Measurements from ENCODE around the gene SLC15A5. TPM values are rescaled to one million over a fixed set of nuclear protein-coding genes. Genes with fewer than 3 reads are reported as not detected.

Gene SLC15A5
- total RNA-seq (2021) (not detected in 2 replicates), Bru-seq, nascent RNA (percentile 4 among the genes with signal in this experiment), BruChase-seq, experiment 1, labeled RNA remaining after a 2-hour chase (percentile 8 among the genes with signal in this experiment), BruChase-seq, experiment 2, labeled RNA remaining after a 6-hour chase (not detected)
- long read RNA-seq, result 0 reads

- no peak within 1 kb of the TSS for H3K27ac ChIP-seq
- intact Hi-C loops (cut with micrococcal nuclease; ENCODE audit: unreplicated experiment), result loop anchor here (5.0 kb wide), 1 partner anchor 75 kb away; no protein-coding TSS in a partner anchor
- H3F3A ChIP-seq (ENCODE audit: insufficient read depth, low read depth), result no peaks in the 10 kb centered on the region
- no peak within 1 kb of the TSS for H3K4me3 ChIP-seq
- no peak within 1 kb of the TSS for H3K4me2 ChIP-seq
- no TSS peak for BruUV-seq (replicated peaks)
- H3K4me1 ChIP-seq (replicated peaks; ENCODE audit: insufficient read depth), result no peaks in the 10 kb centered on the region
- TF ChIP-seq EZH2 (IDR thresholded peaks at IDR 0.05; ENCODE audit: low read depth) (no peak), CTCF (conservative IDR thresholded peaks at IDR 0.05) (no peak)
- no peaks in the 10 kb centered on the region for H4K20me1 ChIP-seq (ENCODE audit: insufficient read depth)
- ChIA-PET POLR2A (ENCODE audit: unreplicated experiment) (no interaction called here), CTCF (no interaction called here)
- no peaks in the 10 kb centered on the region for H3K27me3 ChIP-seq (ENCODE audit: insufficient read depth, low read depth)
- H2AFZ ChIP-seq, result no peak within 1 kb of the TSS
- H3K9me2 ChIP-seq (ENCODE audit: insufficient read depth), result no peaks in the 10 kb centered on the region
- no peak for DNase-seq
- H3K79me2 ChIP-seq (ENCODE audit: low read depth), result no peaks in the 10 kb centered on the region
- H3K36me3 ChIP-seq (ENCODE audit: low read depth), result no peaks in the 10 kb centered on the region
- H3K9me3 ChIP-seq (ENCODE audit: insufficient read depth, low read depth), result no peaks in the 10 kb centered on the region; the same call in 1 of the 2 replicates
Observed at GRCh38 chr12:16277585-16277984, at the start of gene SLC15A5. TSS of gene SLC15A5 (minus strand) at chr12:16277685. CDS start at chr12:16277685, 0 bp downstream.

- DNase-seq, result peak; percentile 31 to 52
- intact Hi-C loops (cut with micrococcal nuclease; ENCODE audit: unreplicated experiment), result no loop called here
- no peaks in the 10 kb centered on the region for H3K79me2 ChIP-seq (ENCODE audit: low read depth)
- H3K27ac ChIP-seq, result no peak overlapping the region
- H3K9me3 ChIP-seq (ENCODE audit: insufficient read depth, low read depth), result peaks cover 15% of the 10 kb centered on the region; the same call in 1 of the 2 replicates
- no peak overlapping the region for H3K4me2 ChIP-seq
- peaks cover 5% of the 10 kb centered on the region; the same call in 1 of the 2 replicates for H3F3A ChIP-seq (ENCODE audit: insufficient read depth, low read depth)
- H4K20me1 ChIP-seq (ENCODE audit: insufficient read depth), result no peaks in the 10 kb centered on the region
- no TSS peak for BruUV-seq (replicated peaks)
- H2AFZ ChIP-seq, result no peak overlapping the region
- ChIA-PET POLR2A (ENCODE audit: unreplicated experiment) (interaction anchor here (0.7 kb wide), 1 partner anchor 105 kb away, joined by 7 read pairs; no protein-coding TSS in a partner anchor), CTCF (interaction anchor here (0.6 kb wide), 1 partner anchor 24 kb away, joined by 4 read pairs; no protein-coding TSS in a partner anchor)
- H3K9me2 ChIP-seq (ENCODE audit: insufficient read depth), result no peaks in the 10 kb centered on the region
- H3K4me1 ChIP-seq (replicated peaks; ENCODE audit: insufficient read depth), result peaks cover 32% of the 10 kb centered on the region
- H3K27me3 ChIP-seq (ENCODE audit: insufficient read depth, low read depth), result no peaks in the 10 kb centered on the region
- no peaks in the 10 kb centered on the region for H3K36me3 ChIP-seq (ENCODE audit: low read depth)
- no peak for TF ChIP-seq CTCF (conservative IDR thresholded peaks at IDR 0.05)
- no peak for TF ChIP-seq EZH2 (IDR thresholded peaks at IDR 0.05; ENCODE audit: low read depth)
- H3K4me3 ChIP-seq, result no peak overlapping the region
Observed at GRCh38 chr12:16325426-16325825, 47.9 kb upstream of the SLC15A5 start.

GRCh38 chr12:16324772-16325171 lies 47.3 kb upstream of the SLC15A5 start:
- H3K4me2 ChIP-seq, result no peak overlapping the region
- peaks cover under 1% of the 10 kb centered on the region; the same call in 1 of the 2 replicates for H3F3A ChIP-seq (ENCODE audit: insufficient read depth, low read depth)
- no peak overlapping the region for H3K27ac ChIP-seq
- TF ChIP-seq EZH2 (IDR thresholded peaks at IDR 0.05; ENCODE audit: low read depth) (no peak), CTCF (conservative IDR thresholded peaks at IDR 0.05) (no peak)
- H3K9me2 ChIP-seq (ENCODE audit: insufficient read depth), result no peaks in the 10 kb centered on the region
- H3K27me3 ChIP-seq (ENCODE audit: insufficient read depth, low read depth), result no peaks in the 10 kb centered on the region
- H3K4me1 ChIP-seq (replicated peaks; ENCODE audit: insufficient read depth), result peaks cover 26% of the 10 kb centered on the region
- ChIA-PET POLR2A (ENCODE audit: unreplicated experiment) (no interaction called here), CTCF (no interaction called here)
- no peak overlapping the region for H2AFZ ChIP-seq
- no peak overlapping the region for H3K4me3 ChIP-seq
- H3K9me3 ChIP-seq (ENCODE audit: insufficient read depth, low read depth), result peaks cover 15% of the 10 kb centered on the region; the same call in 1 of the 2 replicates
- H4K20me1 ChIP-seq (ENCODE audit: insufficient read depth), result no peaks in the 10 kb centered on the region
- intact Hi-C loops (cut with micrococcal nuclease; ENCODE audit: unreplicated experiment), result no loop called here
- no TSS peak for BruUV-seq (replicated peaks)
- no peak for DNase-seq
- H3K79me2 ChIP-seq (ENCODE audit: low read depth), result no peaks in the 10 kb centered on the region
- no peaks in the 10 kb centered on the region for H3K36me3 ChIP-seq (ENCODE audit: low read depth)

All from PC-9 (cell line).